ENCODE data around the gene FYCO1. TPM values are rescaled to one million over a fixed set of nuclear protein-coding genes. Genes with fewer than 3 reads are reported as not detected.

Gene FYCO1

GRCh38 chr3:45869638-45870037, 126.0 kb downstream of the FYCO1 start:
- no peak overlapping the region for H4K91ac ChIP-seq (ENCODE audit: low read length)

GRCh38 chr3:45868650-45869049, 127.0 kb downstream of the FYCO1 start:
- Histone ChIP-seq H3K9me3 (ENCODE audit: control insufficient read depth, low read length) (peaks cover 14% of the 10 kb centered on the region), H3K36me3 (ENCODE audit: control insufficient read depth in 1 of 2, insufficient read depth in 2 of 2, low read depth in 1 of 2, low read length in 2 of 2) (no peaks in the 10 kb centered on the region), H2AK5ac (ENCODE audit: low read length, severe bottlenecking) (no peak overlapping the region), H3K4me2 (ENCODE audit: low read length, poor library complexity, severe bottlenecking) (no peak overlapping the region), H2BK120ac (ENCODE audit: low read depth, low read length) (no peak overlapping the region), H3K4ac (ENCODE audit: low read depth in 1 of 2, low read length in 2 of 2) (no peak overlapping the region), H3K4me3 (ENCODE audit: insufficient read depth in 1 of 2, low read depth in 1 of 2, low read length in 2 of 2) (no peak overlapping the region), H4K8ac (ENCODE audit: low read length) (no peak overlapping the region), H4K91ac (ENCODE audit: low read length) (no peak overlapping the region), H3K9ac (ENCODE audit: low read length) (no peak overlapping the region), H3K18ac (ENCODE audit: low read depth in 1 of 2, low read length in 2 of 2) (no peak overlapping the region), H3K27ac (ENCODE audit: low read length, poor library complexity, severe bottlenecking) (no peak overlapping the region), H2BK5ac (ENCODE audit: low read depth, low read length, poor library complexity, severe bottlenecking) (no peak overlapping the region), H3K14ac (ENCODE audit: low read length in 2 of 2) (no peak overlapping the region), H2BK12ac (ENCODE audit: low read length in 2 of 2) (no peak overlapping the region), H3K4me1 (ENCODE audit: control insufficient read depth, insufficient read depth, low read depth, low read length) (no peaks in the 10 kb centered on the region), H3K27me3 (ENCODE audit: control insufficient read depth in 1 of 2, insufficient read depth in 1 of 2, low read length in 2 of 2) (peaks cover 10 to 11% of the 10 kb centered on the region in 2 experiments), H2AFZ (ENCODE audit: low read depth, low read length) (no peak overlapping the region), H3K79me1 (replicated peaks; ENCODE audit: low read length, poor library complexity, severe bottlenecking) (no peaks in the 10 kb centered on the region), H3K23ac (ENCODE audit: low read length in 2 of 2) (no peak overlapping the region), H2BK15ac (ENCODE audit: low read depth, poor library complexity, severe bottlenecking) (no peak overlapping the region)
- WGBS = 50% methylated on average over 2 of the region's 2 CpGs
- no peak for DNase-seq

More at GRCh38 chr3:45869638-45870037, 126.0 kb downstream of the FYCO1 start:
- Histone ChIP-seq H3K23ac (ENCODE audit: low read length in 2 of 2) (no peak overlapping the region), H3K4me3 (ENCODE audit: insufficient read depth in 1 of 2, low read depth in 1 of 2, low read length in 2 of 2) (no peak overlapping the region), H3K18ac (ENCODE audit: low read depth in 1 of 2, low read length in 2 of 2) (no peak overlapping the region), H3K79me1 (replicated peaks; ENCODE audit: low read length, poor library complexity, severe bottlenecking) (no peaks in the 10 kb centered on the region), H3K27me3 (ENCODE audit: control insufficient read depth in 1 of 2, insufficient read depth in 1 of 2, low read length in 2 of 2) (peaks cover 10 to 18% of the 10 kb centered on the region in 2 experiments), H4K8ac (ENCODE audit: low read length) (no peak overlapping the region), H3K36me3 (ENCODE audit: control insufficient read depth in 1 of 2, insufficient read depth in 2 of 2, low read depth in 1 of 2, low read length in 2 of 2) (no peaks in the 10 kb centered on the region), H2BK5ac (ENCODE audit: low read depth, low read length, poor library complexity, severe bottlenecking) (no peak overlapping the region), H2BK120ac (ENCODE audit: low read depth, low read length) (no peak overlapping the region), H3K27ac (ENCODE audit: low read length, poor library complexity, severe bottlenecking) (no peak overlapping the region), H2BK12ac (ENCODE audit: low read length in 2 of 2) (no peak overlapping the region), H3K14ac (ENCODE audit: low read length in 2 of 2) (no peak overlapping the region), H3K9ac (ENCODE audit: low read length) (no peak overlapping the region), H2BK15ac (ENCODE audit: low read depth, poor library complexity, severe bottlenecking) (no peak overlapping the region), H3K4ac (ENCODE audit: low read depth in 1 of 2, low read length in 2 of 2) (no peak overlapping the region), H2AK5ac (ENCODE audit: low read length, severe bottlenecking) (no peak overlapping the region), H3K4me2 (ENCODE audit: low read length, poor library complexity, severe bottlenecking) (no peak overlapping the region), H3K9me3 (ENCODE audit: control insufficient read depth, low read length) (peaks cover 13% of the 10 kb centered on the region), H3K4me1 (ENCODE audit: control insufficient read depth, insufficient read depth, low read depth, low read length) (no peaks in the 10 kb centered on the region), H2AFZ (ENCODE audit: low read depth, low read length) (no peak overlapping the region)
- DNase-seq = no peak
- 53% methylated on average over 2 of the region's 3 CpGs for WGBS

- WGBS = 38% methylated on average over 2 of the region's 2 CpGs
- Histone ChIP-seq H3K4ac (ENCODE audit: low read depth in 1 of 2, low read length in 2 of 2) (no peak overlapping the region), H3K4me3 (ENCODE audit: insufficient read depth in 1 of 2, low read depth in 1 of 2, low read length in 2 of 2) (no peak overlapping the region), H4K91ac (ENCODE audit: low read length) (no peak overlapping the region), H2BK12ac (ENCODE audit: low read length in 2 of 2) (no peak overlapping the region), H2BK120ac (ENCODE audit: low read depth, low read length) (no peak overlapping the region), H2AFZ (ENCODE audit: low read depth, low read length) (no peak overlapping the region), H3K27me3 (ENCODE audit: control insufficient read depth in 1 of 2, insufficient read depth in 1 of 2, low read length in 2 of 2) (peaks cover 10 to 13% of the 10 kb centered on the region in 2 experiments), H3K4me1 (ENCODE audit: control insufficient read depth, insufficient read depth, low read depth, low read length) (no peaks in the 10 kb centered on the region), H3K14ac (ENCODE audit: low read length in 2 of 2) (no peak overlapping the region), H2BK15ac (ENCODE audit: low read depth, poor library complexity, severe bottlenecking) (no peak overlapping the region), H4K8ac (ENCODE audit: low read length) (no peak overlapping the region), H3K79me1 (replicated peaks; ENCODE audit: low read length, poor library complexity, severe bottlenecking) (no peaks in the 10 kb centered on the region), H3K9me3 (ENCODE audit: control insufficient read depth, low read length) (peaks cover 15% of the 10 kb centered on the region), H3K27ac (ENCODE audit: low read length, poor library complexity, severe bottlenecking) (no peak overlapping the region), H2BK5ac (ENCODE audit: low read depth, low read length, poor library complexity, severe bottlenecking) (no peak overlapping the region), H3K9ac (ENCODE audit: low read length) (no peak overlapping the region), H3K4me2 (ENCODE audit: low read length, poor library complexity, severe bottlenecking) (no peak overlapping the region), H3K36me3 (ENCODE audit: control insufficient read depth in 1 of 2, insufficient read depth in 2 of 2, low read depth in 1 of 2, low read length in 2 of 2) (no peaks in the 10 kb centered on the region), H3K23ac (ENCODE audit: low read length in 2 of 2) (no peak overlapping the region), H2AK5ac (ENCODE audit: low read length, severe bottlenecking) (no peak overlapping the region), H3K18ac (ENCODE audit: low read depth in 1 of 2, low read length in 2 of 2) (no peak overlapping the region)
- DNase-seq = no peak
Measured at GRCh38 chr3:45868213-45868612, 127.4 kb downstream of the FYCO1 start.

Small RNAs within 50 kb of the gene (small RNA-seq; reads per million reads assigned to genes)
- gene RF00019 (ENCODE audit: low read depth) = not detected

Data from mesenchymal stem cell (in vitro differentiated cells and primary cell).